HG02798 (cell line): ENCODE results near the gene ABCC8.
"Not testable (repeated sequence)": the region's sequence is repeated elsewhere in the genome, so short reads cannot be mapped to it uniquely, and the experiment has no call there.

Source experiments
- ATAC-seq: cut with Tn5 transposase; IDR thresholded peaks from one replicate; pipeline ENCODE4 v1.9.1; 2021; ENCODE audit warnings: mild to moderate bottlenecking; ENCODE audit not compliant: unreplicated experiment, poor library complexity

ABCC8 gene

GRCh38 chr11:17437366-17437765, 39.3 kb downstream of the ABCC8 start:
- ATAC-seq = no peak

GRCh38 chr11:17434108-17434507, 42.5 kb downstream of the ABCC8 start:
- ATAC-seq = no peak

- ATAC-seq = no peak
Observed at GRCh38 chr11:17432002-17432401, 44.6 kb downstream of the ABCC8 start.

DNA sequence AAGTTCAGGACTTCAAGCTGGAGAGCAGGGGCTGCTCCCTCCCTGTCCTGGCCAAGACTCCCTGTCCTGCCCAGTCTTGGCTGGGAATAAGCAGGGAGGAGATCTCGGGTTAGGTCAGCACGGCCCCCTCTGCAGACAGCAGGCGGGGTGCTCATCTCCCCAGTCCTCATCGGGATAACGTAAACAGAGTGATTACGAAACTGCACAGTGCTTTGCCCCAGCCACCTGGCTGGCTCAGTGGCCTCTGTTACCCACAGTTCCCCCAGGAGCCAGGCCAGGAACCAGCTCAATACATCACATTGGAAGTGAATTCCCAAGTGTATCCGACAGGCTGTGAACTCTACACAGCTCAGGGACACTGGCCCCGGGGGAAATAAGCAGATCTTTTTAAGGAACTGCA, 45.5 kb downstream of the ABCC8 start:
- no peak for ATAC-seq

DNA sequence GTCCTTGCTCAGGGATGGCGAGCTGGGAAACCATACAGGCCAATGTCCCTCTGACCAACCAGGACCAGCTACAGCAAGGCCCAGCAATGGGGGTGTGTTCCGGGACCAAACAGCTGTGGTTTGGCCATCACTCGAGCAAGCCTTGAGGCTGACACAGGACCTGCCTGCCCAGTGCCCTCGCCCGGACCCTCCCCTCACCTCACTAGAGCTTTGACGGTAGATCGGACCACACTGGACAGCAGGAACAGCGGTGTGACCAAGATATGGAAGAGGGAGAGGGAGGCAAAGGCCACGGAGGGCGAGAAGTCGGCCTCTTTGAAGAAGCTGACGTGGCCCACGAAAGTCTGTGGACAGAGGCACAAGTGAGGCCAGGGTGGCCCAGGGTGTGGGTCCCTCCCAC, 46.0 kb downstream of the ABCC8 start:
- ATAC-seq = no peak

DNA sequence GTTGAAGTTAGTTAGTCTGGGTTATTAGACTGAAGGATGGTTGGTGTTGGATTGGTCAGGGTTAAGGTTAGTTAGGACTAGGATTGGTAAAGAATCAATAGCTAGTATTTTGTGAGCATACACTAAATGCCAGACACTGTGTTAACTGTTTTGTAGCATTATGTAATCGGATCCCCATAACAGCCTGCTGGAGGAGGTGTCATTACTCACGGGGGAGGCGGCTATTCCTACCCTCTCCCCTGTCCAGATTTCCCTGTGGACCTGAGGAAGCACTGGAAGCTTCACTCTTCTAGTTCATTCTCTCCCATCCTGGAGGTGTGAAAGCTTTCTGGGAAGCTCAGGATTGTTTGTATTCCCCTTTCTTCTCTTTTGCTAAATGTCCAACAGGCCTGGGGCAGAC, 47.7 kb downstream of the ABCC8 start:
- ATAC-seq = no peak

DNA sequence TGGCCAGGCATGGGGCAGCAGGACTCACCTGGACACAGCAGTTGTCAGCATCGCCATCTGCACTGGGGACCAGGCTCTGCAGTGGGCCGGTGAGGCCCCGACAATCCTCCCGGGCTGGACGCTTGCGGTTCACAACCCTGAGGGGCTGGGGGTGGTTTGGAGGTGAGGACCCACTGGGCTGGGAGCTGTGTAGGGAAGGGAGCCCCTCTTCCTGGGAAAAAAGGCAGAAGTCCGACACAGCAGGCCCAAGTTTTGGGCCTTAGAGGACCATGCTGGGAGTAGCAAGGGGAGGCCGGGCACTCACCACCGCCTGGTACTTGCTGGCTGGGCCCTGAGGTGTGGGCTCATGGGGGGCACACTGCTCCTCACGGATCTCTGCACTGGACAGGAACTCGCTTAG, 48.4 kb downstream of the ABCC8 start:
- ATAC-seq = no peak

DNA sequence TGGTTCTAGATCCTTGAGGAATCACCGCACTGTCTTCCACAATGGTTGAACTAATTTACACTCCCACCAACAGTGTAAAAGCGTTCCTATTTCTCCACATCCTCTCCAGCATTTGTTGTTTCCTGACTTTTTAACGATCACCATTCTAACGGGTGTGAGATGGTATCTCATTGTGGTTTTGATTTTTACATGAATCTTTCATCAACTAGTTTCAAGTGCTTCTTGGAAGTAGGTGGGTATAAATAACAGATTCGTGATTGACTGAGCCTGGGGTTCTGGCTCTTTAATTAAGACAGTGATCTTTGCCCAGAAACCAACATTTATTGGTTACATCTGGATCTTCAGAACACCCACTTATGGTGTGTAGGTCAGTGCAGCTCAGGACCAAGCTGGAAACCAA, 50.4 kb downstream of the ABCC8 start:
- not testable (repeated sequence) for ATAC-seq

DNA sequence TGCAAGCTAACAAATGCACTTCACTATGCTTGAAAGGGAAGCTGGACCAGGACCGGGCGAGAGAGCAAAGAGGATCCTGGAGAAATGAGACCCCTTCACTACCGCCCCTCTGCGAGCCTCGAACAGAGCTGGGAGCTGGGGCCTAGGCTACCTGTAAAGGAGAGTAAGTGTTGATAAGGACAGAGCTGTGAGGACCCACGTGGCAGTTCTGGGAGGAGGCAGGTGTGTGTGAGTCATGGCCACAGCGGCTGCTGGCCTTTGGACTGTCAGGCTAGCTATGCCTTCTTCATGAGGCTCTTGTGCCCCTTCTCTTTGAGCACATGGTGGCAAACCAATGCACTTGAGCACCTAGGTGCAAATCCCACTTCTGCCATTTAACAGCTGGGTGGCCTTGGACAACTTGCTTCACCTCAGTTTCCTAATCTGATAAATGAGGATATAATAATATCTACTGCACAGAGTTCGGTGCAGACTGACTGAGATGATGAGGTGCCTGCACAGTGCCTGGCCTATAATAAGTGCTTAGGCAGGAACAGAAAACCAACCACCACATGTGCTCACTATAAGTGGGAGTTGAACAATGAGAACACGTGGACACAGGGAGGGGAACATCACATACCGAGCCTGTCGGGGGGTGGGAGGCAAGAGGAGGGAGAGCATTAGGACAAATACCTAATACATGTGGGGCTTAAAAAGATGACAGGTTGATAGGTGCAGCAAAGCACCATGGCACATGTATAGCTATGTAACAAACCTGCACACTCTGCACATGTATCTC, 52.9 kb downstream of the ABCC8 start:
- ATAC-seq = no peak

GRCh38 chr11:17421781-17422180, 54.9 kb downstream of the ABCC8 start:
- no peak for ATAC-seq

DNA sequence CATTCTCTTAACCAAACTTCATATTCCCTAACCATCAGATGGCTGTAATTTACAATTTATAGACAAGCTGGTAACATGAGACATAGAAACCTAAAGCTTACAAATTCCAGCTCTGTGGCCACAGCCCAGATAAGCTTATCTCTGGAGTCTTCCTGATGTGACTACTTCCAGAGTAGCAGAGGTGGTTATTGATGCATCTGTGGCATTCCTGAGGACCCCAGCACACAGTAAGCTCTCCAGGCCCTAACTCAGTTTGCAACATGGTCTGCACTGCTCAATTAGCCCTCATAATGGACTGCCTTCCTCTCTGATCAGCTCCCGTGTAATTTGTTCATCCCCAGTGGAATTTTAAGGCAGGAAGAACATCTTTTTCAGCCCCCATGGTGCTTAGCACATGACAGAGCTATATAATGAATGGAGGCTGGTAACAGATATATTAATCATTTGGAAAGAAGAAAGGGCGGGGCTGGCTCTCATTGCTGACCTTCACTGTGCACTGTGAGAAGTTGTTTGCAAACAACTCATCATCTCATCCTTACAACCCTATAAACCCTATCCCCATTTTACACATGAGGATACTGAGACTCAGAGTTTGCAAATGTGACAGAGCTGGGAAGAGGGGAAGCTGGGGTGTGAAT, 58.1 kb downstream of the ABCC8 start:
- ATAC-seq = no peak

DNA sequence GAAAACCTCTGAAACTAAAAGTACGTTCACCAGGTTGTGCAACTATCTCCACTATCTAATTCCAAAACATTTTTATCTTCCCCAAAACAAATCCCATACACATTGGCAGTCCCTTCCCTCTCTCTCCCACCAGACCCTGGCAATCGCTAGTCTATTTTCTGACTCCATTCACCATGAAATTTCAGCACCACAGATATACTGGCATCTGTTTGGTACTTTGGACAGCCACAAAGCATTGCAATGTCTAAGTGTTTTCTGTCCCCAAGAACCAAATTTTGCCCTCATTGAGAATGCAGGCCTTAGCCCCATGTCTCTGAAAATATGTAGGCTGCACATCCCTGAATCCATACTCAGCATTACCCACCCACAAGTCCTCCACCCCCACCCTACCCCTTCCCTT, 60.2 kb downstream of the ABCC8 start:
- ATAC-seq = no peak

DNA sequence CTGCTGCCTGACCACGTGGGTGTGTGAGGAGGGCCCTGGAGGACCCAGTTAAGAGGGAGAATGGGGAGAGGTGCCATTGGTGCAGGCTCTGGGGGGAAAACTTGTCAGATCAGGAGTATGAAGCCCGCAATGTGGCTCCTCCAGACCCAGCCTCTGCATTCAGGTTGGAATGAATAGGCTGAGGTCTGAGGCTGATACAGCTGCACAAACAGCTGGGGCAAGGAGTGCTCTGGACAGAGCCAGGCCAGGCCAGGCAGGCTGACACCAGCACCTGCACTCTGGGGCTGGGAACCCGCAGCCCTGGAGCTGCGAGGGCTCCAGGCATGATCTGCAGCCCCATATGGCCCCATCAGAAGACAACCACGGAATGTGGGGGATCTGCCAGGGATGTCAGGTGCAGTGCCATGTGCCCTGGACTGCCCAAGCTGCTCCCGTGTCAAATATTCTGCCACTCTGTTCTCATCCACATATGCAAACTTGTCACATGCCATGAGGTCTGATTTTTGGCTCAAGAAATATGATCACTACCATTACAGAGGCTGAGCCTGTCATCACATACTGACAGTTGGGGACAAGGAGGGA, 61.0 kb downstream of the ABCC8 start:
- no peak for ATAC-seq

GRCh38 chr11:17414992-17415391, 61.7 kb downstream of the ABCC8 start:
- ATAC-seq = no peak

DNA sequence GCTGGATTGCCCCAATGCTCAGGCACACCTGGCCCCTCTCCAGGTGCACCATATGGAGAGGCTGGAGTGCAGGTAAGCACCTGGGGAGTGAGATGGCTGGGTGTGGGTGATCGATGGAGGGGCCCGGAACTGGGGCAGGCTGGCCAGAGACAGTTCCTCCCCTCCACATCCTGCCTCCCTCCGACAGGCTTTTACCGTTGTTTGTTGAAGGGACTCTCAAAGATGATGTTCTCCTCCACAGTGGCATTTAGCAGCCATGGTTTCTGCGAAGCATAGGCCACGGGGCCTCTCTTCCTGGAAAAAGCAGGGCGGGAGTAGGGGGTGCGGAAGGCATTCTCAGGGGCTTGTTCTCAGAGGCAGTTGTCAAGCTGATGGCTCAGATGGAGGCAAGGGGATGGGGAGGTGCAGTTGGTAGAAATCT, 62.3 kb downstream of the ABCC8 start:
- ATAC-seq = no peak

DNA sequence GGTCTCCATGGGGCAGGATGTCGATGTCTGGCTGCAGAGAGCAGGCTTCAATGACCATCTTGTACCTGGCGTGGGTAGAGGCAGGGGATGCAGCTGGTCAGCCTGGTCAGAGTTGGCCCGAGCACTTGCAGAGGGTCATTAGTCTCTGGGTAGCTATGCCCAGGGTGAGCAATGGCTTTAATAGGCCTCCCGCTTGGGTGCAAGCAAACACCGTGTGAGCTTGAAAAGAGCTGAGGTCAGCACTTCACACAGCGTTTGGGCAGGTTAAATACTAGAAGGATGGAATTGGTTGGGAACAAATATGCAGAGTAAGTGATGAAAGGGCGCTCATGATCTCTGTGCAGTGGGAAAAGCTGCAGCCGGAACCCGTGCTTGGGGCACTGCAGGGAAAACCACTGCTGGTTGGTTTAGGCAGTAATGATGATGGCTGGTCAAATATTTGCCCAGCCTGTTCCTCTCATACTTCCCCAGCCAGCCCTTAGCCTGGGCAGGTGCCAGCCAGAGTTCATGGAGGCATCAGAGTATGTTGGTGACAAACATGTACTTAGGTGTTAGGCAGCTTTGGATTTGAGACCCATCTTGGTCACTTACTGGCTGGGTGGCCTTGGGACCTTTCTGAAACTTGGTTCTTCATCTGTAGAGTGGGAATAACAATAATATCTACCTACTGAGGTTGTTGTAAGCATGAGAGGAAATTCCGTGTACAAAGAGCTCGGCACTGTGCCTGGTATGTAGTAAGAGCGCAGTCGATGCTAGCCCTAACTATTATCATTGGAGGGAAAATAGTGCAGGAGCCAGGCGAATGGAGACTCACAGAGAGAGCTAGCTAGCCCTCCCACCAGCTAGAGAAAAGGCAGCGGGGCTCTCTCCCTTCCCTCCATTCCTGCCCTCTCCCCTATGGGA, 63.0 kb downstream of the ABCC8 start:
- no peak for ATAC-seq

DNA sequence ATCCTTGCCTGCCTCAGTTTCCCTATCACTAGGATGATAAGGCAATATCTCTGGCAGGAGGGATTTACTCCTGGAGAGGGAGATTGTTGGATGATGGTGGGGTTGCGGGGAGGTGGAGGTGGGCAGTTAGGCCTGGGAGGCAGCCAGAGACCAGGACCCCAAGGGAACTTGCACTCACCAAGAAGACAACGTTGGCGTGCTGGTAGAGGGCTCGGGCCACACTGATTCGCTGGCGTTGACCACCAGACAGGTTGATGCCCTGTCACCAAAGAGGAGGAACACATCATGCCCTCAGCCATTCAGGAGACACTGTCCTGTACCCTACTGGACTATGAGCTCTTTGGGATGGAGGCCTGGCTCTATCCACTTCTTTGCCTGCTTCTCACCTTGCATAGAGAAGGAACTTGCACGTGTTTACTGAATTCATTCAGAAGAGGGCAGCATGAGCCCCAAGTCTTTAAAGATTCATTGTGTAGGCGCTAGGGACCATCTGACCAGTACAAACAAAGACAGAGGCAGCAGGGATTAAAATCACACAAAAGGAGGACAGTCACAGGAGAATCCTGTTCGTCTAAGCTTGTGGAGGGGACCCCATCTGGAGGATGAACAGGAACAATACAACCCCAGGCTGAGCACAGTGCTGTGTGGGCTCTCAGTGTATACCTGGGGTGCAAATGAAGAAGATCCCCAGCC, 64.0 kb downstream of the ABCC8 start:
- no peak for ATAC-seq

DNA sequence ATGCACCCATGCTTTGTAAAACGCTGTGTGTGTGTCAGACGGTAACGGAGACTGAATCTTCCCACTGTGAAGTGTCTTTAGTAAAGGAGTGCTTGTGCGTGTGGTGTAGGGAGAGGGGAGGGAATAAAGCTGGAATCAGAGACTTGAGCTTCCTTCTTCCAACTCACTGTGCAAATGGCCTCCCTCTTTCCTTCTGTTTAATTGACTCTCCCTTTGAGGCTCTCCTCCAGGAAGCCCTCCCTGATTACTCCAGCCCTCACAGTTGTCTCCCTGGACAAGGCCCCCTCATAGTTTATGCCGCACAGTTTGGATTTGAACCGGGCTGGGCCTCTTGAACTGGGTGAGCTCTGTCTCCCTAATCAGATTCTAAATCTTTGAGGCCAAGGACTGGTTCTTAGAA, 65.2 kb downstream of the ABCC8 start:
- no peak for ATAC-seq

GRCh38 chr11:17410606-17411379, 65.9 kb downstream of the ABCC8 start:
- no peak for ATAC-seq
